Large intestine (tissue), 3 donors: ENCODE results near the gene ABCB9. TPM values are rescaled to one million over a fixed set of nuclear protein-coding genes. Genes with fewer than 3 reads are reported as not detected.

Source experiments
- DNase-seq, 2 donors: peaks; one replicate each; pipeline versions ENCODE4 v3.0.0 to v3.0.0-alpha.2; 2013
- H3K27ac ChIP-seq: one replicate; pipeline ENCODE4 v1.5.1; 2013; ENCODE audit warnings: low read length
- H3K27me3 ChIP-seq: 2 replicates; pipeline ENCODE4 v1.6.1; 2013; ENCODE audit warnings: low read length; ENCODE audit not compliant: control insufficient read depth, insufficient read depth
- H3K36me3 ChIP-seq: 2 replicates; pipeline ENCODE4 v1.6.1; 2013; ENCODE audit warnings: low read length; ENCODE audit not compliant: control insufficient read depth, insufficient read depth
- H3K4me1 ChIP-seq: one replicate; pipeline ENCODE4 v1.6.1; 2013; ENCODE audit warnings: low read length; ENCODE audit not compliant: control insufficient read depth, insufficient read depth
- H3K4me3 ChIP-seq: one replicate; pipeline ENCODE4 v1.5.1; 2013; ENCODE audit warnings: low read length
- H3K9me3 ChIP-seq: one replicate; pipeline ENCODE4 v1.6.1; 2013; ENCODE audit warnings: mild to moderate bottlenecking, low read depth, low read length, moderate library complexity; ENCODE audit not compliant: control insufficient read depth
- WGBS: methylation state at CpG from one replicate; pipeline ENCODE4 v1.1.5; 2013; ENCODE audit warnings: low lambda C conversion rate; ENCODE audit not compliant: insufficient coverage; 5-methylcytosine and 5-hydroxymethylcytosine counted together
- polyA plus RNA-seq: library from polyadenylated mRNA; unstranded; fragments of 120-200 nt; gene quantifications from one replicate; pipeline ENCODE4 v1.2.1, GENCODE V29; 2013

Gene ABCB9
- polyA plus RNA-seq, 1 donor = 5.2 TPM

DNA sequence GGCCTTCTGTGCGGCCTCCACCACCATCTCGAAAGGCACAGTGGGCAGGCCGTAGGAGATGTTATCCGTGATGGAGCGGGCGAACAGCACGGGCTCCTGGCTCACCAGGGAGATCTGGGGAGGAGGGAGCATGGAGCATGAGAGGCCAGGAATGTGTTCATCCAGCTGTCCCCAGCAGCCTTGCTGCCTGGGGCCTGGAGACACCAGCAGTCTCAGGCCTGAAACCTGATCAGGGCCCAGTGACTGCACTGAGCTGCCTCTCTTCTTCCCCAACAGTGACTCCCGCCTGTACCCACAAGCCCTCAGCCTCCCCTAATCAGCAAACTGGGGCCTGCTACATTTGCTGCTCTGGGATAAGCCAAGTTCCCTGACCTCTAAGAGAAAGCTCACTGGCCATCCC is 30.9 kb downstream of the ABCB9 start:
- H3K27me3 ChIP-seq = no peaks in the 10 kb centered on the region
- H3K4me3 ChIP-seq = no peak overlapping the region
- H3K36me3 ChIP-seq = no peaks in the 10 kb centered on the region
- H3K9me3 ChIP-seq = no peaks in the 10 kb centered on the region
- H3K27ac ChIP-seq = no peak overlapping the region
- DNase-seq = no peak
- H3K4me1 ChIP-seq = peaks cover 3% of the 10 kb centered on the region
- WGBS = no CpG with 5 or more reads among the region's 8 CpGs

DNA sequence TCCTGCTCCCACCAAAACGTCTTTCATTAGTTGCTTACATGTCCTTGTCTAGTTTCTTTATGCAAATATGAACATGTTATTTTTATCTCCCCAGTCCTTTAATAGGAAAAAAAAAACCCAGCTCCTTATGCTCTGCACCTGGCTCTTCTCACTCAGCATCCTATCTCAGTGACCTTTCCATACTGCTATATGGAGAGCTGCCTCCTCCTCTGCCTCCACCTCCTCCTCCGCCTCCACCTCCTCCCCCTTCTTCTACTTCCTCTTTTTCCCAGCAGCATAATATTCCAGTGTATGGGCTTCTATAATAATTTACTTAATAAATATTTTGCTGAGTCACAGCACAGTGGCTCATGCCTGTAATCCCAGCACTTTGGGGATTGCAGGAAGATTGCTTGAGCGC is 31.5 kb downstream of the ABCB9 start:
- 43% methylated on average over 1 of the region's 3 CpGs for WGBS
- no peaks in the 10 kb centered on the region for H3K27me3 ChIP-seq

DNA sequence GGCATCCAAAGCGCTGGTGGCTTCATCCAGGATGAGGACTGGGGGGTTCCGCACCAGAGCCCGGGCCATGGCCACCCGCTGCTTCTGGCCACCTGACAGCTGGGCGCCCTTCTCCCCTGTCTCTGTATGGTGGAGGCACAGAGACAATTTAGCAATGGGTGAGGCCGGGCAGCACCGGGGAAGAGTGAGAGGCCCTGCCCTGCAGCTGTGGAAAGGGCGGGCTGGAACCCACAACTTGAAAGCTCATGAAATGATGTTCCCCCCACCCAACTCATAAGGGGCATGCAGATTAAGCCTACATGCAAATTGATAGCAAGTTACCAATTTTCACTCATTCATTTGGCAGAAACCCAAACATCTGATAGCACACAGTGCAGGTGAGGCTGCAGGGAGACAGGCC is 34.1 kb downstream of the ABCB9 start:
- no CpG with 5 or more reads among the region's 8 CpGs for WGBS
- Histone ChIP-seq H3K27ac (no peak overlapping the region), H3K27me3 (no peaks in the 10 kb centered on the region), H3K9me3 (no peaks in the 10 kb centered on the region), H3K4me1 (no peaks in the 10 kb centered on the region), H3K36me3 (no peaks in the 10 kb centered on the region), H3K4me3 (no peak overlapping the region)
- DNase-seq = no peak

More for the DNA sequence above, 31.5 kb downstream of the ABCB9 start:
- Histone ChIP-seq H3K9me3 (no peaks in the 10 kb centered on the region), H3K36me3 (no peaks in the 10 kb centered on the region), H3K27ac (no peak overlapping the region), H3K4me1 (peaks cover 3% of the 10 kb centered on the region), H3K4me3 (no peak overlapping the region)
- DNase-seq = no peak

DNA sequence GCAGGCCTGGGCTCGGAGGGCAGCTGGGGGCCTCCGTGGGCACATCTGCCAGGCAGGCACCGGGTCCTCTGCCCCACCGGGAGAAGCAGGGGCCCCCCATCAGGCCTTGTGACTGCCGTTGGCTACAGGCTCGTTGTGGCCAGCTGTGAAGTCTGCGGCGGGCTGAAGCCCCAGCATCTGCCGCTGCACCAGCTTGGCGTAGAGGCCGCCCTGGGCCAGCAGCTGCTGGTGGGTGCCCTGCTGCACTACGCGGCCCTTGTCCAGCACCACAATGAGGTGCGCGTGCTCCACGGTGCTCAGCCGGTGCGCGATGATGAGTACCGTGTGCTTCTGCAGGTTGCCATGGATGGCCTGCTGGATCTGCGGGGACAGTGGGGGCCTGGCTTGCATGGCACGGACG is 36.5 kb downstream of the ABCB9 start:
- no peaks in the 10 kb centered on the region for H3K9me3 ChIP-seq
- no peak overlapping the region for H3K4me3 ChIP-seq
- H3K36me3 ChIP-seq = no peaks in the 10 kb centered on the region
- H3K4me1 ChIP-seq = no peaks in the 10 kb centered on the region
- no CpG with 5 or more reads among the region's 23 CpGs for WGBS
- no peak for DNase-seq
- H3K27me3 ChIP-seq = no peaks in the 10 kb centered on the region
- H3K27ac ChIP-seq = no peak overlapping the region

DNA sequence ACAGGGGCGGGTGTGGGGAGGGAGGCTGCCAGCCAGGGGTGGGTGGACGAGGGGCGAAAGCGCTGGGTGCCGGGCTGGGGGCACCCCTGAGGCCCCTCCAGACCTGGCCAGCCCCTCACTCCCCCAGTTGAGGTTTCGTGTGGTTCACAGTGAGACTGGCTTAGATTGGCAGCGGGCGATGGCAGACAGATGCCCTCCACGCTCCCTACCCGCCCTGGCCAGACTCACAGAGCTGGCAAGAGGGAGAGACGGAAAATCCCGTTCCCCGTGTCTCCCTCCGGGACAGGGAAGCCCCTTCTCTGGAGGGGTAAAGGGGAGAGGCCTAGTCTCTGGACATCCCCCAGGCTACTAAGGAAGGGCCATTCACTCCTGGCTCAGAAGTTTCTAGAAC is 37.1 kb downstream of the ABCB9 start:
- no CpG with 5 or more reads among the region's 14 CpGs for WGBS

DNA sequence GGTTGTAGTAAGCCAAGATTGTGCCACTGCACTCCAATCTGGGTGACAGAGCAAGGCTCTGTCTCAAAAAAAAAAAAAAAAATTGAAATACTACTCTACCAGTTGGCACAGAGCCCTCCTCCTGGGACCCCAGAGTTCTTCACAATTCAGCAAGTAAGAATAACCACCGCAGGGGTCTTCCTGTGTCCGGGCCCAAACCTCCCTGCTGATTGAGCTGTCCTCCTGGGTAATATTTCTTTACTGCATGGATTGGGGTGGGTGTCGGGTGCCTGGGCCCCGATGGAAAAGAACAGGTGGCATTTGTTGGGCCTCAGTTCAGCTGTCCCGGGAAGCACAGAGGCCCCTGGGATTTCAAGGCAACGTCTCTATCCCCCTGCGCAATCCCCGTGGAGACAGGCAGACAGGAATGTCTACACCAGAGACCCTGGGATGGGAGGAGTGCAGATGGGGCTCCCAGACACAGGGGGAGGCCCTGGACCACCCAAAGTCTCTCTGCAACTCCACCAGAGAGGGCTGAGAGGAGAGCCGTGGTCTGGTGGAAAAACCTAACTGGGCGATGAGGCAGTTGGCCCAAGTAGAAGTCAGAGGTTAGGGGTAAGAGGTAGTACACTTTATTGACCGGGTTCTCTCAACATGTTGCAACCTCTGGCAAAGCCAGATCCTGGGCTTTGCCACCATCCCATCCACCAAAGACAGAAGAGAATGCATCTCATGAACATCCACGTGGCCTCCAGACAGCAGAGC is 37.7 kb downstream of the ABCB9 start:
- Histone ChIP-seq H3K9me3 (no peaks in the 10 kb centered on the region), H3K4me3 (no peak overlapping the region), H3K36me3 (no peaks in the 10 kb centered on the region), H3K4me1 (no peaks in the 10 kb centered on the region), H3K27ac (no peak overlapping the region), H3K27me3 (no peaks in the 10 kb centered on the region)
- no CpG with 5 or more reads among the region's 12 CpGs for WGBS
- DNase-seq = no peak

More for the DNA sequence above, 37.1 kb downstream of the ABCB9 start:
- no peaks in the 10 kb centered on the region for H3K4me1 ChIP-seq
- no peaks in the 10 kb centered on the region for H3K27me3 ChIP-seq
- no peak overlapping the region for H3K27ac ChIP-seq
- no peaks in the 10 kb centered on the region for H3K36me3 ChIP-seq
- DNase-seq = no peak
- no peaks in the 10 kb centered on the region for H3K9me3 ChIP-seq
- H3K4me3 ChIP-seq = no peak overlapping the region

DNA sequence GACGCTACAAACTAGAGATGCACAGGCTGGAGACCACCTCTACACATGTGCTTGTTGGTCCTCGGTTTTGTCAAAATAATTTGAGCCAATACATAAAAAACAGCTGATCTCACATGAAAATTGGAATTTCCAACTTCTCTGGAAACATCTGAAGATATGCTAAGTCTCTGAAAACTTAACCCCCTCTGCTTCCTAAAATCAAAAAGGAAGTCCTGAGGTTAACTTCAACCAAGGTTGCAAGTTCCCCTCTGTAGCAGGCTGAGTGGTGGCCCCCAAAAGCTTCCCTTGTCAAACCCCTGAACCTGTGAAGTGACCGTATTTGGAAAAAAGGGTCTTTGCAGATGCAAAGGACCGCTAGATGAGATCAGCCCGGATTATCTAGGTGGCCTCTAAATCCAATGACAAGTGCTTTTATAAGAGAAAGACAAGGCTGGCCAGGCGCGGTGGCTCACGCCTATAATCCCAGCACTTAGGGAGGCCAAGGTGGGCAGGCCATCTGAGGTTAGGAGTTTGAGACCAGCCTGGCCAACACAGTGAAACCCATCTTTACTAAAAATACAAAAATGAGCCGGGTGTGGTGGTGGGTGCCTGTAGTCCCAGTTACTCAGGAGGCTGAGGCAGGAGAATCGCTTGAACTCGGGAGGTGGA is 38.4 kb downstream of the ABCB9 start:
- no peak for DNase-seq
- no peaks in the 10 kb centered on the region for H3K9me3 ChIP-seq
- H3K36me3 ChIP-seq = no peaks in the 10 kb centered on the region
- H3K27ac ChIP-seq = no peak overlapping the region
- no peak overlapping the region for H3K4me3 ChIP-seq
- H3K27me3 ChIP-seq = no peaks in the 10 kb centered on the region
- H3K4me1 ChIP-seq = no peaks in the 10 kb centered on the region
- WGBS = 83% methylated on average over 1 of the region's 11 CpGs

DNA sequence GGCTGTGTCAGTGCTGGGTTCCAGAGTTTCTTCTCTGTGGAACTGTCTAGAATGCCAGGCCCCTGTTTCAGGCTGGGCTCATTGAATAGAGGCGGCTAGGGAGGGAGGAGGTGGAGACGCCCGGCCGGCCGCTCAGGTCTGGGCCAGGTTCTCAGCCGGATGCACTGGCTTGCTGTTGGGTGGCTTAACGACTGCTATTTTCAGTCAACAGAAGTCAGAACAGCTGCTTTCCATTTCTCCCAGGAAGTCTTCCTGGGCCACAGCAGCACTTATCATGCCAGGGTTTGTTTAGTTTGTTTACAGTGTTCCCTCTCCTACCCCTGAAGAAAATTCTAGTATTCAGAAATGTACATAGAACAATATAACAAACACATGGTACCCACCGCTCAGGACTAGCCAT is 44.3 kb downstream of the ABCB9 start:
- Histone ChIP-seq H3K4me3 (no peak overlapping the region), H3K27ac (no peak overlapping the region), H3K9me3 (no peaks in the 10 kb centered on the region), H3K27me3 (no peaks in the 10 kb centered on the region), H3K4me1 (peaks cover 25% of the 10 kb centered on the region), H3K36me3 (no peaks in the 10 kb centered on the region)
- WGBS = 100% methylated on average over 1 of the region's 8 CpGs
- no peak for DNase-seq

DNA sequence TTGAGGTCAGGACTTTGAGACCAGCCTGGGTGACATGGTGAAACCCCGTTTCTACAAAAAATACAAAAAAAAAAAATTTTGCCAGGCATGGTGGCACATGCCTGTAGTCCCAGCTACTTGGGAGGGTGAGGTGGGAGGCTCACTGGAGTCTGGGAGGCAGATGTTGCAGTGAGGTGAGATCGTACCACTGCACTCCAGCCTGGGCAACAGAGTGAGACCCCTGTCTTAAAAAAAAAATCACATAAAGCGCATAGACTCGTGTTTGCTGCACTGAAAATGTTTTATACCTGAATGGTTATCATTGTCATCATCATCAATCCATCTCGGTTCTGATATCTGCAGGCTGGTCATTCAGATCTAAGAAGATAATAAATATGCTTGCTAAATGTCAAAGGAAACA is 45.6 kb downstream of the ABCB9 start:
- no peak for DNase-seq
- no peaks in the 10 kb centered on the region for H3K36me3 ChIP-seq
- peaks cover 28% of the 10 kb centered on the region for H3K4me1 ChIP-seq
- 83% methylated on average over 1 of the region's 5 CpGs for WGBS
- H3K4me3 ChIP-seq = no peak overlapping the region
- H3K27me3 ChIP-seq = no peaks in the 10 kb centered on the region
- no peaks in the 10 kb centered on the region for H3K9me3 ChIP-seq
- H3K27ac ChIP-seq = peak overlapping the region; percentile 13

DNA sequence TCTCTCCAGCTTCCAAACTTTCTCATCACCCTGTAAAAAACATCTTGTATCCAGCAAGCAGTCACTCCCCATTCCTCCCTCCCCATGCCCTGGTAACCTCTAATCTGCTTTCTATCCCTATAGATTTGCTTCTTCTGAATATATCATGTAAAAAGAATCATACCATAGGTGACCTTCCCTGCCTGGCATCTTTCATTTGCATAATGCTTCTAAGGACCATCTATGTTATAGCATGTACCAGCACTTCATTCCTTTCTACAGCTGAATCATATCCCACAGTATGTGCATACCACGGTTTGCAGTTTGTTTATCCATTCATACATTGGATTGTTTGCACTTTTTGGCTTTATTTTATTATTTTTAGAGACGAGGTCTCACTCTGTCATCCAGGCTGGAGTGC is 47.4 kb downstream of the ABCB9 start:
- 67% methylated on average over 1 of the region's 2 CpGs for WGBS
- H3K4me3 ChIP-seq = no peak overlapping the region
- no peaks in the 10 kb centered on the region for H3K27me3 ChIP-seq
- DNase-seq = no peak
- no peak overlapping the region for H3K27ac ChIP-seq
- no peaks in the 10 kb centered on the region for H3K9me3 ChIP-seq
- no peaks in the 10 kb centered on the region for H3K36me3 ChIP-seq
- H3K4me1 ChIP-seq = peaks cover 28% of the 10 kb centered on the region
